Fibroblast of pulmonary artery (primary cell): ENCODE measurements around the gene KDM2A.

Source experiments
- DNase-seq: peaks from one replicate; pipeline ENCODE4 v3.0.0-alpha.2; 2010; ENCODE audit warnings: low read depth
- H3K4me3 ChIP-seq: replicated peaks from 2 replicates; pipeline ENCODE4 v1.5.1; 2011; ENCODE audit warnings: low read depth, mild to moderate bottlenecking, control low read depth, low read length, moderate library complexity
- TF ChIP-seq, protein P1 (sequence below): IDR thresholded peaks from 2 replicates; pipeline ENCODE4 v1.5.1; 2011; ENCODE audit warnings: mild to moderate bottlenecking, control low read depth, low read length, inconsistent platforms; ENCODE audit errors: missing control alignments

The KDM2A gene

GRCh38 chr11:67301313-67301921 is 182.4 kb downstream of the KDM2A start:
- H3K4me3 ChIP-seq = no peak overlapping the region
- no peak for DNase-seq
- TF ChIP-seq, protein P1, sequence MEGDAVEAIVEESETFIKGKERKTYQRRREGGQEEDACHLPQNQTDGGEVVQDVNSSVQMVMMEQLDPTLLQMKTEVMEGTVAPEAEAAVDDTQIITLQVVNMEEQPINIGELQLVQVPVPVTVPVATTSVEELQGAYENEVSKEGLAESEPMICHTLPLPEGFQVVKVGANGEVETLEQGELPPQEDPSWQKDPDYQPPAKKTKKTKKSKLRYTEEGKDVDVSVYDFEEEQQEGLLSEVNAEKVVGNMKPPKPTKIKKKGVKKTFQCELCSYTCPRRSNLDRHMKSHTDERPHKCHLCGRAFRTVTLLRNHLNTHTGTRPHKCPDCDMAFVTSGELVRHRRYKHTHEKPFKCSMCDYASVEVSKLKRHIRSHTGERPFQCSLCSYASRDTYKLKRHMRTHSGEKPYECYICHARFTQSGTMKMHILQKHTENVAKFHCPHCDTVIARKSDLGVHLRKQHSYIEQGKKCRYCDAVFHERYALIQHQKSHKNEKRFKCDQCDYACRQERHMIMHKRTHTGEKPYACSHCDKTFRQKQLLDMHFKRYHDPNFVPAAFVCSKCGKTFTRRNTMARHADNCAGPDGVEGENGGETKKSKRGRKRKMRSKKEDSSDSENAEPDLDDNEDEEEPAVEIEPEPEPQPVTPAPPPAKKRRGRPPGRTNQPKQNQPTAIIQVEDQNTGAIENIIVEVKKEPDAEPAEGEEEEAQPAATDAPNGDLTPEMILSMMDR = no peak

DNA sequence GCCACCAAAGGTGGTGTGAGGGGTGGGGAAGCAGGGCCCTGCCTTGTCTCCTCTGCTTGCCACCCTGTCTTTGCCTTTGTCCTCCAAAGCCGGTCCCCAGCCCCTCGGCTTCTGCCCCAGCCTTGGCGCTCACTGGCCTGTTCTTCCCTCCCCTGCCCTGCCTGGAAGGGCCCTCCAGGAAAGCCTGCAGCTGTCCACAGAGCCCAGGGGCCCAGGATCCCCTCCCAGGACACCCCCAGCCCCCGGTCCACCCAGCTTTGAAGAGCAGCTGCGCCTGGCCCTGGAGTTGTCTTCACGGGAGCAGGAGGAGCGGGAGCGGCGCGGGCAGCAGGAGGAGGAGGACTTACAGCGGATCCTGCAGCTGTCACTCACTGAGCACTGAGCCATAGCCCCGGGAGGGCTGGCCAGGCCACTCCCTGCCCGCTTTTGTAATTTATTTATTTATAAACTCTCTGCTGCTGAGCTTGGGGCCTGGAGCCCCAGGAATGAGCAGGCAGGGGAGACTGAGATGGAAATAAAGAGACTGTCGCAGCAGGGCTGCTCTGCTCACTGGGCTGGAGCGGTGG is 183.0 kb downstream of the KDM2A start:
- TF ChIP-seq, protein P1 = no peak
- DNase-seq = no peak
- no peak overlapping the region for H3K4me3 ChIP-seq

- peak; percentile 35 for DNase-seq
- TF ChIP-seq, protein P1 = no peak
- H3K4me3 ChIP-seq = peak overlapping the region; percentile 70
These were observed 183.6 kb downstream of the KDM2A start for GRCh38 chr11:67302571-67303131.

- TF ChIP-seq, protein P1 = no peak
- H3K4me3 ChIP-seq = peak within 1 kb of the TSS; percentile 70
- peak; percentile 53 for DNase-seq
These were observed 184.2 kb downstream of the KDM2A start, which contains the start of gene SSH3 for GRCh38 chr11:67303132-67303834. Gene SSH3, plus strand, starts transcription at chr11:67303530. Its CDS starts 96 bp downstream, at chr11:67303626.

- TF ChIP-seq, protein P1 = no peak
- no peak for DNase-seq
- H3K4me3 ChIP-seq = peak overlapping the region; percentile 70
These were observed 184.9 kb downstream of the KDM2A start for GRCh38 chr11:67303835-67304411.

- no peak for DNase-seq
- TF ChIP-seq, protein P1 = no peak
- peak overlapping the region; percentile 70 for H3K4me3 ChIP-seq
These were observed 185.5 kb downstream of the KDM2A start for GRCh38 chr11:67304511-67305113.
